ENCODE data around the gene CCDC106. TPM values are rescaled to one million over a fixed set of nuclear protein-coding genes. Genes with fewer than 3 reads are reported as not detected.
A peak's percentile ranks its signal among the peaks of the same experiment; 100 is the strongest.

The CCDC106 gene
- total RNA-seq, 1 donor from 2014 or later = 14.0 TPM

DNA sequence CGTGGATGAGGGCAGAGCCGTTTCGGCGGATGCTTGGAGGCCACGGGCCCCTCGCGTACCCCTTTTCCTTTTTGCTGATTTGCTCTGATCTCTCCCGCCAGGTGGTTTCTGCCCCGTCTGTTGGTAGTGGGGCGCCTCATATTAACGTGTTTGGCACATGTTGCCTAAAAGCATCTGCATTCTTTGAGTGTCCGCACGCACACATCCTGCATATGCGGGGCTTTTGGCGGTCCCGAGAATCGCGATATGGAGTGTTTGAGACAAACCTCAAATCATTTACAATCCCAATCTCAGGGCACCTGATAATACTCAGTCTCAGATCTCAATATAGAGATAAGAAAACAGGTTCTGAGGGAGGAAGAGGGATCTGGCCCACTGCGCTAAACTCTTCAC lies 7.6 kb downstream of the CCDC106 start:
- DNase-seq = no peak
- Mint-ChIP-seq H3K4me1 (peaks cover 51% of the 10 kb centered on the region), H3K4me3 (peak overlapping the region; percentile 95), H3K27ac (peak overlapping the region; percentile 98), H3K9me3 (no peaks in the 10 kb centered on the region), H3K36me3 (ENCODE audit: low read depth) (peaks cover 62% of the 10 kb centered on the region), H3K27me3 (no peaks in the 10 kb centered on the region)
- TF ChIP-seq, protein P1, sequence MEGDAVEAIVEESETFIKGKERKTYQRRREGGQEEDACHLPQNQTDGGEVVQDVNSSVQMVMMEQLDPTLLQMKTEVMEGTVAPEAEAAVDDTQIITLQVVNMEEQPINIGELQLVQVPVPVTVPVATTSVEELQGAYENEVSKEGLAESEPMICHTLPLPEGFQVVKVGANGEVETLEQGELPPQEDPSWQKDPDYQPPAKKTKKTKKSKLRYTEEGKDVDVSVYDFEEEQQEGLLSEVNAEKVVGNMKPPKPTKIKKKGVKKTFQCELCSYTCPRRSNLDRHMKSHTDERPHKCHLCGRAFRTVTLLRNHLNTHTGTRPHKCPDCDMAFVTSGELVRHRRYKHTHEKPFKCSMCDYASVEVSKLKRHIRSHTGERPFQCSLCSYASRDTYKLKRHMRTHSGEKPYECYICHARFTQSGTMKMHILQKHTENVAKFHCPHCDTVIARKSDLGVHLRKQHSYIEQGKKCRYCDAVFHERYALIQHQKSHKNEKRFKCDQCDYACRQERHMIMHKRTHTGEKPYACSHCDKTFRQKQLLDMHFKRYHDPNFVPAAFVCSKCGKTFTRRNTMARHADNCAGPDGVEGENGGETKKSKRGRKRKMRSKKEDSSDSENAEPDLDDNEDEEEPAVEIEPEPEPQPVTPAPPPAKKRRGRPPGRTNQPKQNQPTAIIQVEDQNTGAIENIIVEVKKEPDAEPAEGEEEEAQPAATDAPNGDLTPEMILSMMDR (IDR thresholded peaks at IDR 0.05) = no peak
- ChIA-PET CTCF (no interaction called here), POLR2A (interaction anchor here (0.5 to 1.3 kb wide), 2 partner anchors 19 to 75 kb away, joined by 3 to 4 read pairs; partner anchors contain the start of gene ZNF579)
- no peak for ATAC-seq (ENCODE audit: low read depth)
- intact Hi-C loops (cut with micrococcal nuclease) = loop anchor here (1.0 to 2.0 kb wide), 4 partner anchors 20 to 1455 kb away; partner anchors contain the start of genes EPN1, RPS9, ZNF579 and ZNF787

DNA sequence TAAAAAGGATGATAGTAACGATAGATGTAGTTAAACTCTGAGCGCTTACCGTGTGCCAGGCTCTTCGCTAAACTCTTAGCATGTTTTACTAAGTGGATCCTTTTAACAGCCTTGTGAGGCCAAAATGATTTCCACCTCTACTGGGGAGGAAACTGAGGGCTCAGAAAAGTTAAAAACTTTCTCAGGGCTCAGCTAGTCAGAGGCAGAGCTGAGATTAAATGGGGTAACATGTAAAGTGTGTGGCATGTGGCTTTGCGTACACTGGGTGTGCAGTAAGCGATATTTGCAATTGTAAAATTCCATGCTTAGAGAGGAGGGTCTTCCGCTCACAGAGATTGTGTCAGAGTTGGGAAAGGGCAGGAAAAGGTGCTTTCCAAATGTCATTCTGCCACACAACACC lies 8.5 kb downstream of the CCDC106 start:
- H3K9me3 Mint-ChIP-seq = no peaks in the 10 kb centered on the region
- no peaks in the 10 kb centered on the region for H3K27me3 Mint-ChIP-seq
- intact Hi-C loops (cut with micrococcal nuclease) = no loop called here
- peaks cover 65% of the 10 kb centered on the region for H3K36me3 Mint-ChIP-seq (ENCODE audit: low read depth)
- POLR2A ChIA-PET = interaction anchor here (0.6 to 1.8 kb wide), 5 partner anchors 11 to 57 kb away, joined by 3 to 5 read pairs (median 3); partner anchors contain the start of genes FIZ1 and ZNF524
- H3K4me3 Mint-ChIP-seq = peak overlapping the region; percentile 95
- no peak for DNase-seq
- H3K4me1 Mint-ChIP-seq = peaks cover 51% of the 10 kb centered on the region
- H3K27ac Mint-ChIP-seq = peak overlapping the region; percentile 98
- CTCF ChIA-PET = interaction anchor here (0.9 to 1.3 kb wide), 3 partner anchors 15 to 153 kb away, joined by 3 to 7 read pairs (median 4); no protein-coding TSS in a partner anchor
- TF ChIP-seq, protein P1 (IDR thresholded peaks at IDR 0.05) = no peak
- ATAC-seq (ENCODE audit: low read depth) = no peak

DNA sequence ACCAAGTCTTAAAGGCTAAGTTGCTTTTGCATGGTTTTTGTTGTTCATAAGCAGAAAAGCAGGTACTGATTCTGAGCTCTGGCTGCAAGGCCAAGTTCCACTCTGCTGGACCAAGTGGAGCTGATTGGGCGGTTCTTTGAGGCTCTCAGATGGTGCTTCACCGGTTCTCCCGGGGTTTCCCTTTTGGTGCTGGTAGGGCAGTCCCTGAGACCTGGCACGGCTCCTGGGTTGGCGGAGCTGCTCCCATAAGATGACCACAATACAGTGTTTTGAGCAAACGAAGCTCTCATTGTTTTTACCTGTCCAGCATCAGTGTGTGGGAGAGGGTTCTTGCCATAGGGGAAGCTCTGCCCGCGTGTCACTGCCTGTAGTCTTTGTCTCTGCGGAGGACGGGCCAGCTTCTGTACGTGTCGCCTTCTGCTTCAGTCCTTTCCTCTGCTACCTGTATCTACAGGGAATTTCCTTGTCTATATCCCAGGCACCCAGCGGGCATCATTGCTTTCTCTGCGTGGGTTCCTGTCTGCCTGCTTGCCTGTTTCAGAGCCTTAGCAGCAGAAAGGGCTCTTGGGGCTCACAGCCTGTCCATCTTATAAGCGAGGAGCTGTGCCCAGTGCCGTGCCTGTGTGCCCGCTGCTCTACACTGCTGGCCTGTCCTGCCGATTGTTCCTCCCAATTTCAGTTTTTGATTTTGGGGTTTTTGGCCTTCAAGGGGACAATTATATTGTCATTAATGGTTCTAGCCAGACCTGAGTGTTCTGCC lies 9.2 kb downstream of the CCDC106 start:
- Mint-ChIP-seq H3K27ac (peak overlapping the region; percentile 30), H3K27me3 (no peaks in the 10 kb centered on the region), H3K4me1 (peaks cover 49% of the 10 kb centered on the region), H3K36me3 (ENCODE audit: low read depth) (peaks cover 65% of the 10 kb centered on the region), H3K9me3 (no peaks in the 10 kb centered on the region), H3K4me3 (peak overlapping the region; percentile 95)
- intact Hi-C loops (cut with micrococcal nuclease) = no loop called here
- CTCF ChIA-PET = interaction anchor here (0.9 to 1.3 kb wide), 3 partner anchors 14 to 152 kb away, joined by 3 to 7 read pairs (median 4); no protein-coding TSS in a partner anchor
- POLR2A ChIA-PET = interaction anchor here (0.6 to 1.8 kb wide), 5 partner anchors 10 to 57 kb away, joined by 3 to 5 read pairs (median 3); partner anchors contain the start of genes FIZ1 and ZNF524
- no peak for DNase-seq
- TF ChIP-seq, protein P1 (IDR thresholded peaks at IDR 0.05) = no peak
- ATAC-seq (ENCODE audit: low read depth) = no peak

DNA sequence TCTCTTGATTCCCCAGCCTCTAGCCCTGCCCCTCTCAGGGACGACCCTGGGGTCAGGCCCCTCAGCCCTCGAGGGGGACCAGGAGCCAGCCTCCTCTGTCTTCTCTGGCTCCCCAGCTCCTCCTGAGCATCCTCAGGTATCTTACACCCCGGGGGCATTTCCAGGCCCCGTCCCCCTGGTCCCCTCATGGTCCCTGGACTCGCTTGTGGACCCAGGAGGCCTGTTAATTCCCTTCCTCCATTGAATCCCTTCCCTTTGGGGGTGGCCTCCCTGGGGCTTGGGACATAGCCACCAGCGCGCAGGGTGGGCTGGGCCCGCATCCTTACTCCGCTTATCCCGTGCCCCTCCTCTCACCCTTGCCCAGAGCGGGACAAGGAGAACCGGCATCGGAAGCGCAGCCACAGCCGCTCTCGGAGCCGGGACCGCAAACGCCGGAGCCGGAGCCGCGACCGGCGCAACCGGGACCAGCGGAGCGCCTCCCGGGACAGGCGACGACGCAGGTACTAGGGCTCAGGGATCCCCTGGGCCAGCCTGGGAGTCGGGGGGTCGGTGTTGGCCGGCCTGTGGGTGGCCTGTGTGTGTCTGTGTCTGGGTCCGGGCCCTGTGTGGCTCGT lies 10.9 kb downstream of the CCDC106 start:
- intact Hi-C loops (cut with micrococcal nuclease) = no loop called here
- peaks cover 76% of the 10 kb centered on the region for H3K36me3 Mint-ChIP-seq (ENCODE audit: low read depth)
- CTCF ChIA-PET = no interaction called here
- no peak for ATAC-seq (ENCODE audit: low read depth)
- POLR2A ChIA-PET = interaction anchor here (0.6 kb wide), 1 partner anchor 8 kb away, joined by 6 read pairs; no protein-coding TSS in a partner anchor
- H3K27me3 Mint-ChIP-seq = no peaks in the 10 kb centered on the region
- H3K4me1 Mint-ChIP-seq = peaks cover 51% of the 10 kb centered on the region
- H3K4me3 Mint-ChIP-seq = no peak overlapping the region
- H3K9me3 Mint-ChIP-seq = no peaks in the 10 kb centered on the region
- TF ChIP-seq, protein P1 (IDR thresholded peaks at IDR 0.05) = no peak
- H3K27ac Mint-ChIP-seq = no peak overlapping the region
- DNase-seq = no peak

DNA sequence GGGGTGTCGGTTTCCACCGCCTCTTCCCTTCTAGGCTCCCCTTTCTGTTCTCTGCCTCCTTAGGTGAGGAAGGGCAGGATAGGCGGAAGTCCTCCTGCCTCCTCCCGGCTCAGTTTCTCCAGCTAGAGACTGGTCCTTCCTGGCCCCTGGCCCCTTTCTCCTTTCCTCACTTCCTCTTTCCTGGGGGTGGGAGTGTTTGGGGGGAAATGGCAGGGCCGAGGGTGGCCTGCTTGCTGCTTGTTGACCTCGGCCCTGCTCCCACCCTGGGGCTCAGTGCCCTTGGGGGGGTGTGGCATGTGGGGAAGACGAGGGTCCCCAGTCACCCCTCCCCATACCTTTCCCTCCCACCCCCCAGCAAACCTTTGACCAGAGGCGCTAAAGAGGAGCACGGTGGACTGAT lies 11.8 kb downstream of the CCDC106 start:
- H3K27ac Mint-ChIP-seq = peak overlapping the region; percentile 47

More for the DNA sequence above, 11.8 kb downstream of the CCDC106 start:
- TF ChIP-seq, protein P1 (IDR thresholded peaks at IDR 0.05) = no peak
- Mint-ChIP-seq H3K27me3 (no peaks in the 10 kb centered on the region), H3K4me1 (peaks cover 51% of the 10 kb centered on the region), H3K4me3 (peak overlapping the region; percentile 59), H3K9me3 (no peaks in the 10 kb centered on the region), H3K36me3 (ENCODE audit: low read depth) (peaks cover 78% of the 10 kb centered on the region)
- ATAC-seq (ENCODE audit: low read depth) (no peak), DNase-seq (no peak)
- ChIA-PET CTCF (no interaction called here), POLR2A (interaction anchor here (0.6 kb wide), 1 partner anchor 14 kb away, joined by 5 read pairs; no protein-coding TSS in a partner anchor)
- intact Hi-C loops (cut with micrococcal nuclease) = no loop called here
